Activated CD4-positive, alpha-beta T cell treated with anti-CD3 and anti-CD28 coated beads, Interleukin-2, amount 10 ng/mL, durations not matched to agents 24 days and 14 days (primary cell): Measurements from ENCODE around the gene MROH2B. TPM values are rescaled to one million over a fixed set of nuclear protein-coding genes. Genes with fewer than 3 reads are reported as not detected.

ENCODE experiments used
- DNase-seq: peaks from one replicate; pipeline ENCODE4 v3.0.0; 2022
- H3K27ac Mint-ChIP-seq: one replicate; pipeline ENCODE4 v1.8.0; 2022; ENCODE audit warnings: mild to moderate bottlenecking, mixed read lengths
- H3K27me3 Mint-ChIP-seq: one replicate; pipeline ENCODE4 v1.8.0; 2022; ENCODE audit warnings: mixed read lengths
- H3K36me3 Mint-ChIP-seq: one replicate; pipeline ENCODE4 v1.8.0; 2022; ENCODE audit warnings: low read depth, mild to moderate bottlenecking, mixed read lengths
- H3K4me1 Mint-ChIP-seq: one replicate; pipeline ENCODE4 v1.8.0; 2021; ENCODE audit warnings: mixed read lengths
- H3K4me3 Mint-ChIP-seq: one replicate; pipeline ENCODE4 v1.8.0; 2022; ENCODE audit warnings: mild to moderate bottlenecking, moderate library complexity, mixed read lengths
- H3K9me3 Mint-ChIP-seq: one replicate; pipeline ENCODE4 v1.8.0; 2021; ENCODE audit warnings: mixed read lengths
- intact Hi-C: fragments of 100-400 bp; cut with micrococcal nuclease; formaldehyde crosslinking; loops from one replicate; pipeline ENCODE4 v1.15.1; 2023
- total RNA-seq: library from RNA; stranded (reverse); gene quantifications from 2 replicates; pipeline ENCODE4 v1.2.3, GENCODE V29; 2022

MROH2B gene
- total RNA-seq, 1 donor from 2014 or later = not detected

- DNase-seq = no peak
- H3K4me1 Mint-ChIP-seq = no peaks in the 10 kb centered on the region
- no peaks in the 10 kb centered on the region for H3K36me3 Mint-ChIP-seq
These were observed 97.7 kb downstream of the MROH2B start for GRCh38 chr5:40973364-40974004.

GRCh38 chr5:40972434-40972833 lies 98.7 kb downstream of the MROH2B start:
- DNase-seq = no peak
- H3K9me3 Mint-ChIP-seq = no peaks in the 10 kb centered on the region
- H3K27ac Mint-ChIP-seq = no peak overlapping the region
- H3K27me3 Mint-ChIP-seq = no peaks in the 10 kb centered on the region
- H3K4me3 Mint-ChIP-seq = no peak overlapping the region
- H3K4me1 Mint-ChIP-seq = no peaks in the 10 kb centered on the region
- no peaks in the 10 kb centered on the region for H3K36me3 Mint-ChIP-seq
- intact Hi-C loops = no loop called here

More at GRCh38 chr5:40973364-40974004, 97.7 kb downstream of the MROH2B start:
- Mint-ChIP-seq H3K4me3 (no peak overlapping the region), H3K27ac (no peak overlapping the region), H3K27me3 (no peaks in the 10 kb centered on the region), H3K9me3 (no peaks in the 10 kb centered on the region)
- intact Hi-C loops = no loop called here

- Mint-ChIP-seq H3K9me3 (no peaks in the 10 kb centered on the region), H3K4me3 (no peak overlapping the region), H3K27ac (no peak overlapping the region), H3K27me3 (no peaks in the 10 kb centered on the region), H3K4me1 (no peaks in the 10 kb centered on the region), H3K36me3 (no peaks in the 10 kb centered on the region)
- no peak for DNase-seq
- intact Hi-C loops = no loop called here
These were observed 108.8 kb downstream of the MROH2B start for GRCh38 chr5:40962207-40962955.

- Mint-ChIP-seq H3K9me3 (no peaks in the 10 kb centered on the region), H3K4me1 (no peaks in the 10 kb centered on the region), H3K4me3 (no peak overlapping the region), H3K36me3 (no peaks in the 10 kb centered on the region), H3K27ac (no peak overlapping the region), H3K27me3 (no peaks in the 10 kb centered on the region)
- DNase-seq = no peak
- intact Hi-C loops = no loop called here
These were observed 111.1 kb downstream of the MROH2B start for GRCh38 chr5:40960037-40960436.

- Mint-ChIP-seq H3K4me3 (no peak overlapping the region), H3K27ac (no peak overlapping the region), H3K27me3 (no peaks in the 10 kb centered on the region), H3K4me1 (no peaks in the 10 kb centered on the region), H3K36me3 (no peaks in the 10 kb centered on the region), H3K9me3 (no peaks in the 10 kb centered on the region)
- intact Hi-C loops = no loop called here
- DNase-seq = no peak
These were observed 112.3 kb downstream of the MROH2B start for GRCh38 chr5:40958811-40959210.

GRCh38 chr5:40957048-40957447 lies 114.1 kb downstream of the MROH2B start:
- no peak for DNase-seq
- Mint-ChIP-seq H3K27me3 (no peaks in the 10 kb centered on the region), H3K9me3 (peaks cover 6% of the 10 kb centered on the region), H3K36me3 (no peaks in the 10 kb centered on the region), H3K27ac (no peak overlapping the region), H3K4me1 (no peaks in the 10 kb centered on the region), H3K4me3 (no peak overlapping the region)
- intact Hi-C loops = no loop called here

GRCh38 chr5:40955313-40955712 lies 115.8 kb downstream of the MROH2B start:
- peaks cover 6% of the 10 kb centered on the region for H3K9me3 Mint-ChIP-seq
- no peak overlapping the region for H3K4me3 Mint-ChIP-seq
- H3K27ac Mint-ChIP-seq = no peak overlapping the region
- no peaks in the 10 kb centered on the region for H3K27me3 Mint-ChIP-seq
- DNase-seq = no peak
- intact Hi-C loops = no loop called here
- H3K4me1 Mint-ChIP-seq = no peaks in the 10 kb centered on the region
- H3K36me3 Mint-ChIP-seq = no peaks in the 10 kb centered on the region

Other genes with a start within 250 kb of the MROH2B start
- gene RPL37, start 236.1 kb downstream of the MROH2B start, total RNA-seq = 1,546 and 1,565 TPM in 2 replicates
- 1.7 and 1.8 TPM in 2 replicates for gene CARD6, start 230.0 kb downstream of the MROH2B start, total RNA-seq
- gene C7, start 161.8 kb downstream of the MROH2B start, total RNA-seq = not detected in 2 replicates
- gene C6, start 142.2 kb upstream of the MROH2B start, total RNA-seq = not detected in 2 replicates